ENCODE data around the gene CRIP3.
A peak's percentile ranks its signal among the peaks of the same experiment; 100 is the strongest.

Gene CRIP3

GRCh38 chr6:43286980-43287716 lies 21.5 kb downstream of the CRIP3 start:
- peak; percentile 70 for DNase-seq

GRCh38 chr6:43286456-43286979 lies 22.1 kb downstream of the CRIP3 start:
- no peak for DNase-seq

GRCh38 chr6:43285832-43286231 lies 22.8 kb downstream of the CRIP3 start:
- DNase-seq, result no peak

- DNase-seq, result no peak
These were observed 23.4 kb downstream of the CRIP3 start for GRCh38 chr6:43284991-43285781.

GRCh38 chr6:43283905-43284304 lies 24.7 kb downstream of the CRIP3 start:
- no peak for DNase-seq

GRCh38 chr6:43283514-43283901 lies 25.1 kb downstream of the CRIP3 start:
- no peak for DNase-seq

GRCh38 chr6:43282636-43283513 lies 25.8 kb downstream of the CRIP3 start:
- DNase-seq, result no peak

GRCh38 chr6:43282060-43282459 lies 26.6 kb downstream of the CRIP3 start:
- DNase-seq, result no peak

GRCh38 chr6:43280234-43280633 lies 28.4 kb downstream of the CRIP3 start:
- DNase-seq, result no peak

- no peak for DNase-seq
These were observed 30.0 kb downstream of the CRIP3 start for GRCh38 chr6:43278524-43279078.

- no peak for DNase-seq
These were observed 30.7 kb downstream of the CRIP3 start for GRCh38 chr6:43277643-43278523.

- DNase-seq, result no peak
These were observed 31.4 kb downstream of the CRIP3 start for GRCh38 chr6:43277306-43277642.

GRCh38 chr6:43276577-43277305 lies 31.9 kb downstream of the CRIP3 start:
- DNase-seq, result no peak

- DNase-seq, result no peak
These were observed 32.6 kb downstream of the CRIP3 start for GRCh38 chr6:43275801-43276576.

GRCh38 chr6:43274916-43275597 lies 33.6 kb downstream of the CRIP3 start:
- DNase-seq, result peak; percentile 72

GRCh38 chr6:43274127-43274915 lies 34.3 kb downstream of the CRIP3 start:
- no peak for DNase-seq

GRCh38 chr6:43273707-43274106 lies 34.9 kb downstream of the CRIP3 start:
- no peak for DNase-seq

GRCh38 chr6:43271944-43272343 lies 36.7 kb downstream of the CRIP3 start:
- DNase-seq, result no peak
